OCI-LY1 (cell line): ENCODE results near the gene SEC24B.

Experiments used
- CTCF ChIP-seq: fragments of 200-600 bp; sonication (generic), shearing (Covaris generic); IDR thresholded peaks from 2 replicates; pipeline ENCODE4 v1.5.1; 2017; ENCODE audit warnings: mild to moderate bottlenecking, antibody characterized with exemption, low read length, moderate library complexity, mixed read lengths
- EZH2 ChIP-seq: fragments of 200-600 bp; sonication (generic), shearing (Covaris generic); IDR thresholded peaks from 2 replicates; pipeline ENCODE4 v1.8.0; 2017; ENCODE audit warnings: borderline replicate concordance, mixed run types, mild to moderate bottlenecking, antibody characterized with exemption, low read length, moderate library complexity, mixed read lengths

DNA sequence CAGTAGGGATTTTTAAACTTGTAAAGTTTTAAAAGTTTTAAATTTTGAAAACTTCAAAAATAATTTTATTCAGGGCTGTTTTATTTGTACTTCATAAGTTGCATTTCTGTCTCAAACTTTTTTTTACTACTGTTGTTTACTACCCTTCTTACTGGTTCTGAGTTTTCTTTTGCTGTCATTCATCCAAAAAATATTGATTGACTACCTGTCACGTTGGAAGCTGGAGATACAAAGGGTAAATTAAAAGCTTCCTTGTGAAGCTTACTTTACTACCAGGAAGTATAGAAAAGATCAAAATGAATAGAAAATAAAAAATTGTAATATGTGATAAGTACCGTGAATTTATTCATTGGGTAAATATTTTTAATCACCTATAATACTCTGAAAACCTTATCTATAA is 77.1 kb downstream of the SEC24B start:
- TF ChIP-seq CTCF (no peak), EZH2 (no peak)
